Left lung (tissue), 10 donors: ENCODE data around the gene HUNK. TPM values are rescaled to one million over a fixed set of nuclear protein-coding genes. Genes with fewer than 3 reads are reported as not detected.

ENCODE experiments used
- ATAC-seq: fragments of 200-7000 bp; cut with Tn5 transposase; one replicate; pipeline ENCODE4 v1.9.1; 2020; ENCODE audit warnings: moderate library complexity
- DNase-seq, 4 donors: peaks; one replicate each; pipeline ENCODE4 v3.0.0-alpha.2; 2013 to 2020
- H3K27ac ChIP-seq, 2 donors: fragments of 200-600 bp; sonication (generic) in 1 of 2; one replicate each; pipeline versions ENCODE4 v1.5.0 to v1.8.0; 2020 to 2021
- H3K27me3 ChIP-seq, 2 donors: fragments of 200-600 bp; sonication (generic) in 1 of 2; one replicate each; pipeline versions ENCODE4 v1.5.0 to v1.8.0; 2020 to 2021
- H3K36me3 ChIP-seq, 2 donors: fragments of 200-600 bp; sonication (generic) in 1 of 2; one replicate each; pipeline versions ENCODE4 v1.5.0 to v1.8.0; 2020 to 2021
- H3K4me1 ChIP-seq, 2 donors: fragments of 200-600 bp; one replicate each; pipeline ENCODE4 v1.8.0; 2021
- H3K4me3 ChIP-seq, 2 donors: fragments of 200-600 bp; sonication (generic) in 1 of 2; one replicate each; pipeline versions ENCODE4 v1.5.0 to v1.8.0; 2020 to 2021; ENCODE audit warnings: mild to moderate bottlenecking in 1 of 2
- H3K9me3 ChIP-seq, 2 donors: fragments of 200-600 bp; sonication (generic) in 1 of 2; one replicate each; pipeline versions ENCODE4 v1.5.0 to v1.8.0; 2020 to 2021
- CTCF ChIP-seq, 2 donors: fragments of 200-600 bp; sonication (generic) in 1 of 2; IDR thresholded peaks; one replicate each; pipeline versions ENCODE4 v1.5.0 to v1.8.0; 2021; ENCODE audit warnings: antibody characterized with exemption in 2 of 2
- intact Hi-C, 2 donors: fragments of 100-400 bp; cut with DNase I; formaldehyde crosslinking; loops; one replicate each; pipeline versions ENCODE4 v1.11.2 to v1.14.2; 2022
- polyA plus RNA-seq, 6 donors: library from polyadenylated mRNA; unstranded; fragments of 120-200 nt; gene quantifications; one replicate each; pipeline ENCODE4 v1.2.1, GENCODE V29; 2013; ENCODE audit not compliant: insufficient read length in 6 of 6
- total RNA-seq, 2 donors: library from RNA; stranded (reverse); fragmentation: NEBNext Ultra II Directional; extraction: Animal tissue kit (Norgen Biotek cat#: 25700); gene quantifications; one replicate each; pipeline ENCODE4 v1.2.1, GENCODE V29; 2021
- donor health status: DM: no; HTN: yes; CAD: no.
- donor health status: DM: no; HTN: no; CAD: no.

Gene HUNK
- total and polyA plus RNA-seq, 8 donors = 2.9 to 7.4 (median 6.0) TPM

- no peak for DNase-seq
- ATAC-seq = no peak
- no peaks in the 10 kb centered on the region for H3K4me1 ChIP-seq
- no peaks in the 10 kb centered on the region for H3K27me3 ChIP-seq
- H3K9me3 ChIP-seq = peaks cover 0 to 5% of the 10 kb centered on the region in 2 donors
- H3K27ac ChIP-seq = no peak overlapping the region
- intact Hi-C loops = no loop called here
- no peaks in the 10 kb centered on the region for H3K36me3 ChIP-seq
- no peak overlapping the region for H3K4me3 ChIP-seq
- no peak for TF ChIP-seq CTCF (IDR thresholded peaks at IDR 0.05)
Measured at GRCh38 chr21:31924548-31924947, 51.7 kb downstream of the HUNK start.

GRCh38 chr21:31926498-31926897 is 53.7 kb downstream of the HUNK start:
- no peaks in the 10 kb centered on the region for H3K36me3 ChIP-seq
- H3K27me3 ChIP-seq = no peaks in the 10 kb centered on the region
- no peak for DNase-seq
- H3K27ac ChIP-seq = no peak overlapping the region
- peaks cover 0 to 3% of the 10 kb centered on the region in 2 donors for H3K9me3 ChIP-seq
- no peak overlapping the region for H3K4me3 ChIP-seq
- intact Hi-C loops = no loop called here
- no peaks in the 10 kb centered on the region for H3K4me1 ChIP-seq
- ATAC-seq = no peak
- no peak for TF ChIP-seq CTCF (IDR thresholded peaks at IDR 0.05)

GRCh38 chr21:31927689-31928353 is 55.0 kb downstream of the HUNK start:
- intact Hi-C loops = no loop called here
- DNase-seq = no peak

GRCh38 chr21:31928656-31929055 is 55.8 kb downstream of the HUNK start:
- ATAC-seq (no peak), DNase-seq (no peak)
- intact Hi-C loops = no loop called here
- no peak for TF ChIP-seq CTCF (IDR thresholded peaks at IDR 0.05)
- H3K36me3 ChIP-seq = no peaks in the 10 kb centered on the region
- H3K27me3 ChIP-seq = no peaks in the 10 kb centered on the region
- no peak overlapping the region for H3K27ac ChIP-seq
- peaks cover 0 to 3% of the 10 kb centered on the region in 2 donors for H3K9me3 ChIP-seq
- H3K4me3 ChIP-seq = no peak overlapping the region
- H3K4me1 ChIP-seq = no peaks in the 10 kb centered on the region

More at GRCh38 chr21:31927689-31928353, 55.0 kb downstream of the HUNK start:
- H3K4me3 ChIP-seq = no peak overlapping the region
- H3K27me3 ChIP-seq = no peaks in the 10 kb centered on the region
- no peak overlapping the region for H3K27ac ChIP-seq
- H3K36me3 ChIP-seq = no peaks in the 10 kb centered on the region
- H3K4me1 ChIP-seq = no peaks in the 10 kb centered on the region
- no peak for ATAC-seq
- TF ChIP-seq CTCF (IDR thresholded peaks at IDR 0.05) = no peak
- peaks cover 0 to 3% of the 10 kb centered on the region in 2 donors for H3K9me3 ChIP-seq

- Histone ChIP-seq H3K4me3 (no peak overlapping the region), H3K4me1 (no peaks in the 10 kb centered on the region), H3K27me3 (no peaks in the 10 kb centered on the region), H3K27ac (no peak overlapping the region), H3K9me3 (peaks cover 0 to 3% of the 10 kb centered on the region in 2 donors), H3K36me3 (no peaks in the 10 kb centered on the region)
- DNase-seq (no peak), ATAC-seq (no peak)
- intact Hi-C loops = no loop called here
- no peak for TF ChIP-seq CTCF (IDR thresholded peaks at IDR 0.05)
Measured at GRCh38 chr21:31929548-31929947, 56.7 kb downstream of the HUNK start.
